Measurements from ENCODE around the gene KRT36. TPM values are rescaled to one million over a fixed set of nuclear protein-coding genes. Genes with fewer than 3 reads are reported as not detected.

The KRT36 gene
- total RNA-seq, 2 experiments from 2014 or later, result not detected

DNA sequence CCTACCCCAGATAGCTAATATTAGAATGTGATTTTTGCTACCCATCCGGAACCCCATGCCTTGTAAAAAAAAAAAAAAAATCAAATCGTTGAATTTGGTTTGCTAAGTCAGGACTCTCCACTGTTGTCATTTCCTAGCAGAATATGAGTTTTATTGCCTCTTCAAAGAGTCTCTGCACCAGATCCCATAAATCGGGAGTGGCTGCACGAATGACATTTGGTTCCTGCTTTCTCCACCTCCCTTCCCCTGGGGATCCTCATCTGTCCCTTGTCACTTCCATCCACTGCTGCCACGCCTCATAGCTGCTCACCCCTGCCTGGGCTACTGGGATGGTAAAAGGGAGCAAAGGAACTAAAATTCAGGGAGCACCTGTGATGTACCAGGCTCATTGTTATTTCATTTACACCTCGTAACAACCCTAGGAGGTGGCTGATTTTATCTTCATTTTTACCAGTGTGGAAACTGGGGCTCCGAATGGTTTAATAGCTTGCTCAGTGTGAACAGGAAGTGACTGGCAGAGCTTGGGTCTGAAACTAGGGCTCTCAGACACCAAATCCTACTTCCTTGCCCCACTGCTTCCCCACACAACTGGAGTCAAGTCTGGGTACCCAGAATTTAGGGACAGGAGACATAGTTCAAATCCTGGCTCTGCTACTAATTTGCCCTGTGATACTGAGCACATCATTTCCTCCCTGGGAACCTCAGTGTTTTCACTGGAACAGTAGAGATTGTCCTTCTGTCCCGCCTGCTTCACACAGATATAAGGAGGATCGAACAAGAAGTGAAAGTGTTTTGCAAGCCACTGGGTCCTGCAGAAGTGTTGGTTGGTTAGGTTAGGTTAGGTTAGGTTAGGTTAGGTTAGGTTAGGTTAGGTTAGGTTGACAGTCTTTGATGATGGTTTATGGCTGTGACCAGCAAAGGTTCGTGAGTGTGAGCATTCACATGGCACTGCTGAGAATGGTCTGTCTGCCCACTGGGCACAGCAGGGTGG lies 585 bp upstream of the KRT36 start:
- ChIA-PET CTCF (interaction anchor here (1.5 to 3.6 kb wide), 3 partner anchors 58 to 172 kb away, joined by 5 to 13 read pairs (median 7); no protein-coding TSS in a partner anchor), POLR2A (interaction anchor here (1.1 kb wide), 1 partner anchor 23 kb away, joined by 3 read pairs; the partner anchor contains the start of gene KRT32)
- H3K36me3 Mint-ChIP-seq (ENCODE audit: low read depth), result no peaks in the 10 kb centered on the region
- intact Hi-C loops (cut with micrococcal nuclease), result no loop called here
- H3K27ac Mint-ChIP-seq, result no peak overlapping the region
- no peaks in the 10 kb centered on the region for H3K27me3 Mint-ChIP-seq
- ATAC-seq (no peak), DNase-seq (no peak)
- TF ChIP-seq, protein P1, sequence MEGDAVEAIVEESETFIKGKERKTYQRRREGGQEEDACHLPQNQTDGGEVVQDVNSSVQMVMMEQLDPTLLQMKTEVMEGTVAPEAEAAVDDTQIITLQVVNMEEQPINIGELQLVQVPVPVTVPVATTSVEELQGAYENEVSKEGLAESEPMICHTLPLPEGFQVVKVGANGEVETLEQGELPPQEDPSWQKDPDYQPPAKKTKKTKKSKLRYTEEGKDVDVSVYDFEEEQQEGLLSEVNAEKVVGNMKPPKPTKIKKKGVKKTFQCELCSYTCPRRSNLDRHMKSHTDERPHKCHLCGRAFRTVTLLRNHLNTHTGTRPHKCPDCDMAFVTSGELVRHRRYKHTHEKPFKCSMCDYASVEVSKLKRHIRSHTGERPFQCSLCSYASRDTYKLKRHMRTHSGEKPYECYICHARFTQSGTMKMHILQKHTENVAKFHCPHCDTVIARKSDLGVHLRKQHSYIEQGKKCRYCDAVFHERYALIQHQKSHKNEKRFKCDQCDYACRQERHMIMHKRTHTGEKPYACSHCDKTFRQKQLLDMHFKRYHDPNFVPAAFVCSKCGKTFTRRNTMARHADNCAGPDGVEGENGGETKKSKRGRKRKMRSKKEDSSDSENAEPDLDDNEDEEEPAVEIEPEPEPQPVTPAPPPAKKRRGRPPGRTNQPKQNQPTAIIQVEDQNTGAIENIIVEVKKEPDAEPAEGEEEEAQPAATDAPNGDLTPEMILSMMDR (IDR thresholded peaks at IDR 0.05), result no peak
- no peaks in the 10 kb centered on the region for H3K9me3 Mint-ChIP-seq
- peaks cover 2% of the 10 kb centered on the region for H3K4me1 Mint-ChIP-seq (ENCODE audit: low read depth)
- H3K4me3 Mint-ChIP-seq, result no peak overlapping the region

DNA sequence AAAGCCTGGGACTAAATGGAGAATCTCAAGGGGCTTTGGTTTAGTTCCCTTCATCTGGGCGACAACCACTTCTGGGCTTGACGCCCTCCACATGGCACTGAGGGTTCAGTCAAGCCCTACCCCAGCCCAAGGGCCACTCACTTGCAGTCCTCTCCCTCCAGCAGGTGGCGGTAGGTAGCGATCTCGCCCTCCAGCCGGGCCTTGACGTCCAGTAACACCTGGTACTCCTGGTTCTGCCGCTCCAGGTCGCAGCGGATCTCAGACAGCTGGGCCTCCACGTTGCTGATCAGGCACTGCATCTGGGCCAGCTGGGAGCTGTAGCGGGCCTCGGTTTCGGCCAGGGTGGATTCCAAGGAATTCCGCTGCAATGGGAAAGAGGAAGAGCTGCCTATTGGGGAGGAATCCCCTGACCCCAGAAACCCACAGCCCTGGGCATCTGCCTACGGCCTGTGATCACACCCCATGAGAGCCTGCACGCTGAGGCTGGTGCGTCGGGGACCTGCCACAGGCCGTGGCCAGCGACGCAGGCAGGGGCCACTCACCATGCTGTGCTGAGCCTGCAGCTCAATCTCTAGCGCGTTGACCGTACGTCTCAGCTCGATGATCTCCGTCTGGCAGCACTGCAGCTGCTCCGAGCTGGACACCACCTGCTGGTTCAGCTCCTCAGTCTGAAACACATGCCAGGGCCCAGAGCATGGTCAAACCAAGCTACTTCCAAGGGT lies 2.7 kb downstream of the KRT36 start:
- DNase-seq (peak; percentile 61), ATAC-seq (no peak)
- POLR2A ChIA-PET, result no interaction called here
- Mint-ChIP-seq H3K27me3 (peaks cover 2% of the 10 kb centered on the region), H3K9me3 (no peaks in the 10 kb centered on the region), H3K4me1 (ENCODE audit: low read depth) (peaks cover 2% of the 10 kb centered on the region), H3K4me3 (no peak overlapping the region), H3K27ac (no peak overlapping the region), H3K36me3 (ENCODE audit: low read depth) (no peaks in the 10 kb centered on the region)
- CTCF ChIA-PET, result interaction anchor here (1.1 to 3.6 kb wide), 7 partner anchors 9 to 176 kb away, joined by 3 to 14 read pairs (median 9); no protein-coding TSS in a partner anchor
- TF ChIP-seq, protein P1 (IDR thresholded peaks at IDR 0.05), result peak; percentile 56
- intact Hi-C loops (cut with micrococcal nuclease), result no loop called here

DNA sequence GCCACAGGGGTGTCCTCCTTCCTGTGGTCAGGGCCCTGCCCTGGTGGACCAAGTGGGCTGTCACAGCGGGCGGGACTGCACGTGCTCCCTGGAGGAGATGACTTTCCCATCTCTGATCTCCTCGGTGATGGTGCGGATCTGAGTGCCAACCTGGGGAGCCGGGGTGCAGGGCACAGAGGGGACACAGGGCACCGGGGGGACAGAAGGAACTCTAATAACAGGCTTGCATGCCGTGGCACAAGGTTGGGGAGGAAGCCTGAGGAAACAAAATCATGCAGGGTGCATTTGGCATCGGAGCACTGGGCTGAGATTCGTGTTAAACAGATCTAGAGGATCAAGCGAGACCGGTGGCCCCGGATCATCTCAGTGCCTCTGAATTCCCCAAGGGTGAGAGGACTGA lies 3.4 kb downstream of the KRT36 start:
- intact Hi-C loops (cut with micrococcal nuclease), result no loop called here
- Mint-ChIP-seq H3K36me3 (ENCODE audit: low read depth) (no peaks in the 10 kb centered on the region), H3K9me3 (no peaks in the 10 kb centered on the region), H3K27ac (no peak overlapping the region), H3K4me3 (no peak overlapping the region), H3K27me3 (peaks cover 2% of the 10 kb centered on the region), H3K4me1 (ENCODE audit: low read depth) (peaks cover 2% of the 10 kb centered on the region)
- ChIA-PET POLR2A (no interaction called here), CTCF (interaction anchor here (1.1 to 3.6 kb wide), 6 partner anchors 10 to 177 kb away, joined by 3 to 14 read pairs (median 8); no protein-coding TSS in a partner anchor)
- TF ChIP-seq, protein P1 (IDR thresholded peaks at IDR 0.05), result no peak
- DNase-seq (no peak), ATAC-seq (no peak)

DNA sequence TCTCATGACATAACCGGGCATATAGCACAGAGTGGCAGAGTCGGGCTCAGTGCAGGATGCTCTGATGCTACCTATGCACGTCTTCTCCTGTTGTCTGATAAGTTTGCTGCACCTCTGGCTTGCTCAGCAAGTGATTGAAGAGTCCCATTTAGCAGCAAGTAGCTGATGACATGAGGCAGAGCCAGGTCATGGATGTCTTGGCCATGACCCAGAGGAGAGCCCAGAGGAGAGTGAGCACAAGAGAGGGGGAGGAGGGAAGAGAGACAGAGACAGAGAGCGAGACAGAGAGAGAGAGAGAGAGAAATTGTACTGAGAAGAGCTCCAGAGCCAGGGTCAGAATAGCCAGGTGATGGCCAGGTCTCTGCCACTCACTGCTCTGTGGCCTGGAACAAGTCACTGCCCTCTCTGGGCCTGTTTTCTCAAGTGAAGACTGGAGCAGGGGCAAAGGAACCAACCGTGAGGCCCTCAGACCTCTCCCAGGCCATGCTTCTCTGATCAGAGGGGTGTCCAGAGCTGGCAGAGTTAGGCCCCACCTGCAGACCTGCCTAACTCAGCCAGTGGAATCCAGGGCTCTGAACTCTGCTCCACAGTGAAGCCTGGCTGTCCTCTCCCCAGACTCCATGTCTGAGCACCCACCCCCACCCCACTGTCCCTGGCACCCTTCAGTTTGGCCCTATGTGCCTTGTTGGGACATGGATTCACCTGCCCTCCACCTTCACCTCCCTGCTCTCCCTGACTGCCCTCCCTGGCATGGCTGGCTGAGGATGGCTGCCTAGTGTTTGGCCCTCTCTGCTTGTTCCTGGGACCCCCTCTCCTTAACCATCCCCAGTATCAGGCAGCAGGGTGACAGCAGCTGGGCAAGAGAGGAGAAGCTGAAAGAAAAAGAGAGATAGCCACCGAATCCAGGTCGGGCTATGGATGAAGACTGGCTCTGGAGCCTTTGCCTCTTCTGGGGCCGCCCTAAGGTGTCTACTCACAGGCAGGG lies 4.5 kb downstream of the KRT36 start:
- intact Hi-C loops (cut with micrococcal nuclease), result no loop called here
- Mint-ChIP-seq H3K36me3 (ENCODE audit: low read depth) (no peaks in the 10 kb centered on the region), H3K4me1 (ENCODE audit: low read depth) (peaks cover 2% of the 10 kb centered on the region), H3K9me3 (no peaks in the 10 kb centered on the region), H3K27ac (no peak overlapping the region), H3K4me3 (no peak overlapping the region), H3K27me3 (peaks cover 2% of the 10 kb centered on the region)
- ChIA-PET CTCF (interaction anchor here (0.6 to 1.8 kb wide), 6 partner anchors 47 to 601 kb away, joined by 3 to 4 read pairs (median 3); no protein-coding TSS in a partner anchor), POLR2A (interaction anchor here (0.7 to 1.3 kb wide), 2 partner anchors 10 to 64 kb away, joined by 3 to 4 read pairs; no protein-coding TSS in a partner anchor)
- TF ChIP-seq, protein P1 (IDR thresholded peaks at IDR 0.05), result no peak
- ATAC-seq (no peak), DNase-seq (no peak)
